Tibial nerve (tissue), 4 donors: ENCODE results near the gene ARHGEF19. TPM values are rescaled to one million over a fixed set of nuclear protein-coding genes. Genes with fewer than 3 reads are reported as not detected.

Experiments
- DNase-seq, 2 donors: peaks; one replicate each; pipeline ENCODE4 v3.0.0-alpha.2; 2019; ENCODE audit warnings: low spot score in 2 of 2
- H3K27ac ChIP-seq, 4 donors: fragments of 200-600 bp; sonication (generic) in 3 of 4; one replicate each; pipeline ENCODE4 v1.5.1; 2017 to 2019; ENCODE audit warnings: mild to moderate bottlenecking in 1 of 4
- H3K27me3 ChIP-seq, 2 donors: fragments of 200-600 bp; sonication (generic) in 1 of 2; one replicate each; pipeline versions ENCODE4 v1.5.1 to v1.6.0; 2017 to 2019
- H3K36me3 ChIP-seq, 3 donors: fragments of 200-600 bp; sonication (generic); one replicate each; pipeline ENCODE4 v1.5.1; 2018 to 2019
- H3K4me1 ChIP-seq, 4 donors: fragments of 200-600 bp; sonication (generic) in 3 of 4; one replicate each; pipeline ENCODE4 v1.5.1; 2017 to 2019
- H3K4me3 ChIP-seq, 4 donors: fragments of 200-600 bp; sonication (generic) in 3 of 4; one replicate each; pipeline ENCODE4 v1.5.1; 2017 to 2019; ENCODE audit warnings: mild to moderate bottlenecking in 1 of 4, moderate library complexity in 1 of 4
- H3K9me3 ChIP-seq, 4 donors: fragments of 200-600 bp; sonication (generic) in 3 of 4; one replicate each; pipeline ENCODE4 v1.5.1; 2017 to 2019
- EP300 ChIP-seq, 2 donors: sonication (generic); formaldehyde crosslinking; IDR thresholded peaks; one replicate each; pipeline ENCODE4 v1.6.1; 2017; ENCODE audit warnings: antibody characterized with exemption in 2 of 2, mild to moderate bottlenecking in 1 of 2
- POLR2A ChIP-seq, 2 donors: fragments of 450-650 bp; IDR thresholded peaks; one replicate each; pipeline ENCODE4 v1.6.1; 2017; ENCODE audit warnings: antibody characterized with exemption in 2 of 2, mild to moderate bottlenecking in 2 of 2, moderate library complexity in 2 of 2
- WGBS, 2 donors: methylation state at CpG; one replicate each; pipeline ENCODE4 v1.1.5; 2018; 5-methylcytosine and 5-hydroxymethylcytosine counted together
- total RNA-seq, 4 donors: library from RNA; depleted of rRNA; stranded (reverse); fragments of >200 nt; gene quantifications; one replicate each; pipeline ENCODE4 v1.1.0, GENCODE V29; 2016
- TF ChIP-seq, protein P1 (sequence below), 5 experiments: fragments of 200-600 bp in 3 of 5; fragments of 450-650 bp in 2 of 5; sonication (generic) in 3 of 5; IDR thresholded peaks; one replicate each; pipeline ENCODE4 v1.5.1; 2016 to 2019; ENCODE audit warnings: antibody characterized with exemption in 5 of 5, mild to moderate bottlenecking in 3 of 5, moderate library complexity in 2 of 5

The ARHGEF19 gene
- total RNA-seq, 4 donors from 2014 or later = 7.8 to 19.3 (median 11.1) TPM

DNA sequence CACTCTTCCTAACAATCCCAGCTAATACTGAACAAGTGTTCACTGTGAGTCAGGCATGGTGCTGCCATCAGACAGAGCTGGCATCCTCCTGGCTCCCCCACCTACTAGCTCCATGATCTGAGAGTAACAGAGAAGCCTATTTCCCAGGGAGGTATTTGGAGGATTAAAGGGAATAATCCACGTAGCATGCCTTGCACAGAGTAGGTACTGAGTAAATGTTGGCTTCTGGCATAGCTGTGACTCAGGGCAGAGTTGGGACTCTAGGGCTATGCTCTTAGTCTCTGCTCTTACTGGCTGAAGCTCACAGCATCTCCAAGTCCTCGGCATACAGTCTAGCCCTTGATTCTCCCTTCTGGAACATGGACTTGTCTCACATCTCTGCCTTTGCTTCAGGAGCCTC is 8.2 kb downstream of the ARHGEF19 start:
- 84 to 97% methylated on average over 2 of the region's 2 CpGs for WGBS, 2 donors
- Histone ChIP-seq H3K9me3 (no peaks in the 10 kb centered on the region), H3K27me3 (no peaks in the 10 kb centered on the region), H3K27ac (no peak overlapping the region), H3K4me3 (no peak overlapping the region), H3K4me1 (peaks cover 0 to 40% (median 5%) of the 10 kb centered on the region in 4 donors), H3K36me3 (peaks cover 0 to 25% (median 0%) of the 10 kb centered on the region in 3 donors)
- DNase-seq = no peak
- no peak for TF ChIP-seq EP300 (IDR thresholded peaks at IDR 0.05)
- TF ChIP-seq, protein P1, sequence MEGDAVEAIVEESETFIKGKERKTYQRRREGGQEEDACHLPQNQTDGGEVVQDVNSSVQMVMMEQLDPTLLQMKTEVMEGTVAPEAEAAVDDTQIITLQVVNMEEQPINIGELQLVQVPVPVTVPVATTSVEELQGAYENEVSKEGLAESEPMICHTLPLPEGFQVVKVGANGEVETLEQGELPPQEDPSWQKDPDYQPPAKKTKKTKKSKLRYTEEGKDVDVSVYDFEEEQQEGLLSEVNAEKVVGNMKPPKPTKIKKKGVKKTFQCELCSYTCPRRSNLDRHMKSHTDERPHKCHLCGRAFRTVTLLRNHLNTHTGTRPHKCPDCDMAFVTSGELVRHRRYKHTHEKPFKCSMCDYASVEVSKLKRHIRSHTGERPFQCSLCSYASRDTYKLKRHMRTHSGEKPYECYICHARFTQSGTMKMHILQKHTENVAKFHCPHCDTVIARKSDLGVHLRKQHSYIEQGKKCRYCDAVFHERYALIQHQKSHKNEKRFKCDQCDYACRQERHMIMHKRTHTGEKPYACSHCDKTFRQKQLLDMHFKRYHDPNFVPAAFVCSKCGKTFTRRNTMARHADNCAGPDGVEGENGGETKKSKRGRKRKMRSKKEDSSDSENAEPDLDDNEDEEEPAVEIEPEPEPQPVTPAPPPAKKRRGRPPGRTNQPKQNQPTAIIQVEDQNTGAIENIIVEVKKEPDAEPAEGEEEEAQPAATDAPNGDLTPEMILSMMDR (IDR thresholded peaks at IDR 0.05) = no peak
- no peak for TF ChIP-seq POLR2A (IDR thresholded peaks at IDR 0.05)

DNA sequence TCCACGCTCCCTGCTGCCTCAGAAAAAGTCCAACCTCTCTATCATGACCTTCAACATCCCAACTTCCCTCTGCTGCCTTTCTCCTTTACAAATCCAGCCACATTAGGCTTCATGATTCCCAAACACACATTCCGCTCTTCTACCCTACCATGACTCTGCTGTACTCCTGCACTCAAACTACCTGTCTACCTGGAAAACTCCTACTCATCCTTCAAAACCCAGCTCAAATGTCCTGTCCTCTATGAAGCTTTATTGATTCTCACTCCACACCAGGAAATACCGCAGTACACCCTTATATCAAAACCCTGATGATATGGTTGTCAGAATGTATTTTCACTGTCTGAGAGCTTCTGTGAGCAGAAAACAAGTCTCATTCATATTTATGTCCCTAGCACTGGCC is 8.9 kb downstream of the ARHGEF19 start:
- Histone ChIP-seq H3K4me1 (peaks cover 0 to 36% (median 5%) of the 10 kb centered on the region in 4 donors), H3K9me3 (no peaks in the 10 kb centered on the region), H3K36me3 (peaks cover 0 to 31% (median 0%) of the 10 kb centered on the region in 3 donors), H3K27me3 (no peaks in the 10 kb centered on the region), H3K4me3 (no peak overlapping the region), H3K27ac (no peak overlapping the region)
- WGBS, 2 donors = 65 to 81% methylated on average over 3 of the region's 3 CpGs
- no peak for DNase-seq
- TF ChIP-seq POLR2A (IDR thresholded peaks at IDR 0.05) = no peak
- TF ChIP-seq, protein P1 (IDR thresholded peaks at IDR 0.05) = no peak
- TF ChIP-seq EP300 (IDR thresholded peaks at IDR 0.05) = no peak

DNA sequence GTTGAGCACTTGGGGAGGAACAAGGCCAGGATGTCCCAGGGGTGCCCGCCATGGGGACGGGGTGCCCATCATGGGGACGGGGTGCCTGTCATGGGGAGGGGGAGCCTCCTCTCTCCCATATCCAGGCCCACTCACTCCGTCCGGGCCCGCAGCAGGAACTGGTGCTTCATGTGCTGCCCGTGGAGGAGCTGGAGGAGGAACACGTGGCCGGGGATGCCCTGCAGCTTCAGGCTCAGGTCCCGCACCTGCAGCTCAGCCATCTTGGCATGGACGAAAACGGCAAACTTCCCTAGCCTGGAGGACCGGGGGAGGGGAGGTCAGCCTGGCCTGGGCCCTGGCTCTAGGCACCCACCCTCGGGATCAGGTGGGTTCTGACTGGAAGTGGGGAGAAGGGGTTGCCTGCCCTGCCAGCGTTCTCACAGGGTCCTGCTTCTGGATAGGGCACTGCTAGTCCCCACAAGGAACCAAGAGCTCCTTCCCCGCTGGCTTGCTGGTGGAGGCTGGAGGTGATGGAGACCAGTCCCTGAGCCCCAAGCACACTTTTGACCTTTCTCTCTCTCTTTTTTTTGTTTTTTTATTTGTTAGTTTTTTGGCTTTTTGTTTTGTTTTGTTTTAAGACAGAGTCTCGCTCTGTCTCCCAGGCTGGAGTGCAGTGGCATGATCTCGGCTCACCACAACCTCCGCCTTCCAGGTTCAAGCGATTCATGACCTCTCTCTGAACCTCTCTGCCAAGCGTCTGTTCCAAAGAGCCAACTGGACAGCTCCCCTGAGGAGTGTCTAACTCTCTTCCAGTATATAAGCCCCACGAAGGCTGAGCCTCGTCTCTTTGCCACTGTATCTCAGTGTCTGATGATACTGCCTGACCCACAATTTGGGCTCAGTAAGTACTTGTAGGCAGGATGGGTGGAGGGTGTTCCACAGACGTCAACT is 9.9 kb downstream of the ARHGEF19 start:
- WGBS, 2 donors = 73 to 74% methylated on average over 19 to 24 of the region's 24 CpGs
- Histone ChIP-seq H3K4me1 (peaks cover 0 to 27% (median 5%) of the 10 kb centered on the region in 4 donors), H3K9me3 (no peaks in the 10 kb centered on the region), H3K27ac (peak overlapping the region in 1 of 4 donors; percentile 6), H3K36me3 (peaks cover 0 to 36% (median 0%) of the 10 kb centered on the region in 3 donors), H3K4me3 (no peak overlapping the region), H3K27me3 (no peaks in the 10 kb centered on the region)
- TF ChIP-seq POLR2A (IDR thresholded peaks at IDR 0.05) (no peak), EP300 (IDR thresholded peaks at IDR 0.05) (no peak)
- TF ChIP-seq, protein P1 (IDR thresholded peaks at IDR 0.05) = no peak
- no peak for DNase-seq

DNA sequence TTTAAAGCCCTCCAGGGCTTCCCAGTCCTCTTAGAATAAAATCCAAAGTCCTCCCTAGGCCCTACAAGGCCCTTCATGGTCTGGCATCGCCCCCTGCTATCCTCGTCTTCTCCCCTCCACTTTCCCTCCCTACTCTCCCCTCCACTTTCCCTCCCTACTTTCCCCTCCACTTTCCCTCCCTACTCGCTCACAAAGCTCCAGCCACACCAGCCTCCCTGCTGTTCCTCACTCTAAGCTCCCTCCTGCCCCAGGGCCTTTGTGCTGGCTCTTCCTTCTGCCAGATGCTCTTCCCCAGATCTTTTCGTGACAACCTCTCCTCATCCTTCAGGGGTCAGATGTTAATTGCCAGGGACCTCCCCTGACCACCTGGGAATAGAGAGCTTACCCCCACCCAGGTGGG is 12.8 kb downstream of the ARHGEF19 start:
- Histone ChIP-seq H3K4me3 (no peak overlapping the region), H3K27me3 (no peaks in the 10 kb centered on the region), H3K27ac (no peak overlapping the region), H3K36me3 (peaks cover 0 to 33% (median 0%) of the 10 kb centered on the region in 3 donors), H3K9me3 (no peaks in the 10 kb centered on the region), H3K4me1 (peaks cover 0 to 9% (median 0%) of the 10 kb centered on the region in 4 donors)
- WGBS, 2 donors = 78 to 85% methylated on average over 4 of the region's 4 CpGs
- TF ChIP-seq POLR2A (IDR thresholded peaks at IDR 0.05) = no peak
- TF ChIP-seq, protein P1 (IDR thresholded peaks at IDR 0.05) = no peak
- TF ChIP-seq EP300 (IDR thresholded peaks at IDR 0.05) = no peak
- DNase-seq = no peak

DNA sequence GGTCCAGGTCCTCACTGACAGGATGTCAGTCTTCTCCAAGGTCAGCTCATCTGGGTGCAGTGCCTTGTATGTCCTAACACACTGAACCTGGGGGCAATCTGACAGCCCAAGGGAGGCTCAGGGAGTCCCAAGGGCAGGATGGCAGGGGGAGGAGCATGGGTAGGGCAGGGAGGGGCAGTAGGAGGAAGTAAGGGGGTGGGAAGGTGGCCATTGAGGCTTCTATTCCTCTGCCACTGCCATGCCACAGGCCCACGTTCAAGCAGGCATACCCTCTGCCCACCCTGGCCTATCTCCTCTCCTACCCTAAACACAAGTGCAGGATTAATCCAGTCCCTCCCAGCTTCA is 13.3 kb downstream of the ARHGEF19 start:
- no peak for DNase-seq
- WGBS, 2 donors = 67 to 80% methylated on average over 1 of the region's 1 CpG
- H3K9me3 ChIP-seq = no peaks in the 10 kb centered on the region
- no peak overlapping the region for H3K4me3 ChIP-seq
- H3K4me1 ChIP-seq = peaks cover 0 to 9% (median 0%) of the 10 kb centered on the region in 4 donors
- TF ChIP-seq EP300 (IDR thresholded peaks at IDR 0.05) = no peak
- TF ChIP-seq, protein P1 (IDR thresholded peaks at IDR 0.05) = no peak
- TF ChIP-seq POLR2A (IDR thresholded peaks at IDR 0.05) = no peak
- H3K27ac ChIP-seq = no peak overlapping the region
- H3K27me3 ChIP-seq = no peaks in the 10 kb centered on the region
- H3K36me3 ChIP-seq = peaks cover 0 to 31% (median 0%) of the 10 kb centered on the region in 3 donors
